Activated B cell treated with CpG ODN at 0.5 μM for 24 hours (primary cell): Measurements from ENCODE around the gene WWOX. TPM values are rescaled to one million over a fixed set of nuclear protein-coding genes. Genes with fewer than 3 reads are reported as not detected.

Experiments used
- ATAC-seq: fragments of 200-7000 bp; cut with Tn5 transposase; one replicate; pipeline ENCODE4 v1.10.0; 2021; ENCODE audit warnings: low read depth, mild to moderate bottlenecking, moderate library complexity
- CTCF ChIA-PET: fragments of 350-600 bp; sonication (Branson Sonifier 250); formaldehyde crosslinking; loops from one replicate; lab custom pipeline; 2021; ENCODE audit warnings: antibody characterized with exemption; lab: Charles Lee
- POLR2A ChIA-PET: fragments of 350-600 bp; sonication (Branson Sonifier 250); formaldehyde crosslinking; loops from one replicate; lab custom pipeline; 2021; ENCODE audit warnings: antibody characterized with exemption; lab: Charles Lee
- DNase-seq: peaks from one replicate; pipeline ENCODE4 v3.0.0; 2022
- H3K27ac Mint-ChIP-seq: one replicate; pipeline ENCODE4 v1.8.0; 2020; ENCODE audit warnings: mixed read lengths
- H3K27me3 Mint-ChIP-seq: one replicate; pipeline ENCODE4 v1.8.0; 2021; ENCODE audit warnings: mixed read lengths
- H3K36me3 Mint-ChIP-seq: one replicate; pipeline ENCODE4 v1.8.0; 2021; ENCODE audit warnings: low read depth, mixed read lengths
- H3K4me1 Mint-ChIP-seq: one replicate; pipeline ENCODE4 v1.8.0; 2021; ENCODE audit warnings: mixed read lengths
- H3K4me3 Mint-ChIP-seq: one replicate; pipeline ENCODE4 v1.8.0; 2020; ENCODE audit warnings: mild to moderate bottlenecking, mixed read lengths
- H3K9me3 Mint-ChIP-seq: one replicate; pipeline ENCODE4 v1.8.0; 2020; ENCODE audit warnings: mixed read lengths
- intact Hi-C: fragments of 100-400 bp; cut with micrococcal nuclease; formaldehyde crosslinking; loops from one replicate; pipeline ENCODE4 v1.15.1; 2024
- total RNA-seq: library from RNA; stranded (reverse); gene quantifications from 2 replicates; pipeline ENCODE4 v1.2.3, GENCODE V29; 2022
- TF ChIP-seq, protein P1 (sequence below): fragments of 200-600 bp; IDR thresholded peaks from one replicate; pipeline ENCODE4 v1.8.0; 2022; ENCODE audit warnings: antibody characterized with exemption, mild to moderate bottlenecking

Gene WWOX
- total RNA-seq, 1 donor from 2014 or later: 22.6 TPM

DNA sequence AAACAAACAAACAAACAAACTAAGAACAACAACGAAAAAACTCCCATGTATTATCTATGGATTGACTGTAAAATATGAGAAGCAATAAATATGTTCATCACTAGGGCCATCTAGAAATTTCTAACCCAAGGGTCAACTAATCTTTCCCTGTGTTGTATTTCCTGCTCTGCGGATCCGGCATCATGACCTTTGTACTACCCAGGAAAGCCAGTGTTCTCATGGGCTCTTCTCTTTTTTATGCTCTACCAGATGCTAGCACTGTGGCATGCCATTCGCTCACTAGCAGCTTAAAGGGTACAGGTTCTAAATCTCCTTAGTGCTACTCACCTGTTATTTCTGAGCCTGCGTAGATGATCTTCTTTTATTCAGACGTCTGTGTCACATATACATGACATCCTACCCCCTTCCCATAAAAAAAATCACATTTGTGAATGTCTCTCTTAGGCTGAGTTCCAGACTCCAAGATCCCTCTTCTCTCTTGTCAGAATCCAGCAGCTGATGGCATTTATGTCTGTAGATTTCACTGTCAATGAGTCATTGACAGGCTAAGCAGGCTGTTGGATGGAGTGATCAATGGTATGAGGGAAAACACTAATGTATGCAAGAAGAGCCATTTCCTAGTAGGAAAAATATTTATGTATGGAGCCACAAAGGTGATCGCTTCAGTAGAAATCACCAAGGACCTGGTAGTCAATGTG lies 100.0 kb downstream of the WWOX start:
- TF ChIP-seq, protein P1, sequence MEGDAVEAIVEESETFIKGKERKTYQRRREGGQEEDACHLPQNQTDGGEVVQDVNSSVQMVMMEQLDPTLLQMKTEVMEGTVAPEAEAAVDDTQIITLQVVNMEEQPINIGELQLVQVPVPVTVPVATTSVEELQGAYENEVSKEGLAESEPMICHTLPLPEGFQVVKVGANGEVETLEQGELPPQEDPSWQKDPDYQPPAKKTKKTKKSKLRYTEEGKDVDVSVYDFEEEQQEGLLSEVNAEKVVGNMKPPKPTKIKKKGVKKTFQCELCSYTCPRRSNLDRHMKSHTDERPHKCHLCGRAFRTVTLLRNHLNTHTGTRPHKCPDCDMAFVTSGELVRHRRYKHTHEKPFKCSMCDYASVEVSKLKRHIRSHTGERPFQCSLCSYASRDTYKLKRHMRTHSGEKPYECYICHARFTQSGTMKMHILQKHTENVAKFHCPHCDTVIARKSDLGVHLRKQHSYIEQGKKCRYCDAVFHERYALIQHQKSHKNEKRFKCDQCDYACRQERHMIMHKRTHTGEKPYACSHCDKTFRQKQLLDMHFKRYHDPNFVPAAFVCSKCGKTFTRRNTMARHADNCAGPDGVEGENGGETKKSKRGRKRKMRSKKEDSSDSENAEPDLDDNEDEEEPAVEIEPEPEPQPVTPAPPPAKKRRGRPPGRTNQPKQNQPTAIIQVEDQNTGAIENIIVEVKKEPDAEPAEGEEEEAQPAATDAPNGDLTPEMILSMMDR: no peak
- H3K4me3 Mint-ChIP-seq: no peak overlapping the region
- ATAC-seq (no peak), DNase-seq (no peak)
- no peak overlapping the region for H3K27ac Mint-ChIP-seq
- CTCF ChIA-PET: no interaction called here
- H3K4me1 Mint-ChIP-seq: peaks cover 14% of the 10 kb centered on the region
- H3K9me3 Mint-ChIP-seq: no peaks in the 10 kb centered on the region
- intact Hi-C loops: no loop called here
- POLR2A ChIA-PET: no interaction called here
- no peaks in the 10 kb centered on the region for H3K27me3 Mint-ChIP-seq
- no peaks in the 10 kb centered on the region for H3K36me3 Mint-ChIP-seq

DNA sequence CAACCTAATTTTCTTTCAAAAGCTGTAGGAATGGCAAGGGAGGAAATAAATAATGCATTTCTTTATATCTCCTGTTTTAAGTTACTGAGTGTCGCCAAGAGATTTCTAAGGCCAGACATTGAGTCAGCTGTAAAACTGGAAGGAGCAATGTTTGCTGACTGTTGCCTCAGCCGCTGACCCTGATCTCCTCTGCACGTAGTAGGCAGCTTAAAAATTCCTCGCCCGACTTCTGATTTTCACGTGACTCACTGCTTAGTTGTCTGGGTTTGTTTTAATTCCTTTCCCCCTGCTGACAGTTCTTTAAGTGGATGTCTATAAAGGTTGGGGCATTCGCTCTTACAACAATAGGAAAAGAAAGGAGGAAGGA lies 100.6 kb downstream of the WWOX start:
- ATAC-seq: no peak
- H3K36me3 Mint-ChIP-seq: no peaks in the 10 kb centered on the region
- H3K27me3 Mint-ChIP-seq: no peaks in the 10 kb centered on the region
- TF ChIP-seq, protein P1: no peak
- intact Hi-C loops: no loop called here
- H3K4me1 Mint-ChIP-seq: peaks cover 12% of the 10 kb centered on the region
- no peaks in the 10 kb centered on the region for H3K9me3 Mint-ChIP-seq
- no peak overlapping the region for H3K4me3 Mint-ChIP-seq
- DNase-seq: no peak
- POLR2A ChIA-PET: no interaction called here
- CTCF ChIA-PET: no interaction called here
- H3K27ac Mint-ChIP-seq: no peak overlapping the region

DNA sequence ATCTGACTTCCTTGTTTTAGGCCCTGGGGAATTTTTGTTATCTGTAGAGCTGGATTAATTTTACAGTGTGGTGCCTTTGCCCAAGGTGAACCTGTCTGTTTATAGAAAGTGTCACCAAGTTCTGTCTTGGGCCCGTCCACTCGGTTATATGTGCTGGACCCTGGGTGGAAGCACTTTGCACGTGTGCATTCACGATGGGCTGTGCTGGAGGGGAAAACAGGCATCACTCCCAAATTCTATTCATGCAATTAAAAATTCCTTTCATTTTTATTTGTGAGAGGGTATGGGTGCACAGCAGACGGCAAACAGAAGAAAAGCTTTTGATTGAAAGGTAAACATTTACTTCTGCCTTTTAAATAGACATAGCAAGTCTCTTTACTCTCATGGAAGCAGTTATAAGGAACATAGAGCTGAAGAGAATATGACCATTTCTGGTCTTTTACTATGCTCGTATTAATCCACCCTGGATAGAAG lies 101.2 kb downstream of the WWOX start:
- H3K36me3 Mint-ChIP-seq: no peaks in the 10 kb centered on the region
- no peak for DNase-seq
- H3K9me3 Mint-ChIP-seq: peaks cover 2% of the 10 kb centered on the region
- intact Hi-C loops: no loop called here
- peaks cover 8% of the 10 kb centered on the region for H3K4me1 Mint-ChIP-seq
- ChIA-PET CTCF (no interaction called here), POLR2A (no interaction called here)
- no peak overlapping the region for H3K4me3 Mint-ChIP-seq
- TF ChIP-seq, protein P1: no peak
- ATAC-seq: no peak
- H3K27ac Mint-ChIP-seq: no peak overlapping the region
- no peaks in the 10 kb centered on the region for H3K27me3 Mint-ChIP-seq

DNA sequence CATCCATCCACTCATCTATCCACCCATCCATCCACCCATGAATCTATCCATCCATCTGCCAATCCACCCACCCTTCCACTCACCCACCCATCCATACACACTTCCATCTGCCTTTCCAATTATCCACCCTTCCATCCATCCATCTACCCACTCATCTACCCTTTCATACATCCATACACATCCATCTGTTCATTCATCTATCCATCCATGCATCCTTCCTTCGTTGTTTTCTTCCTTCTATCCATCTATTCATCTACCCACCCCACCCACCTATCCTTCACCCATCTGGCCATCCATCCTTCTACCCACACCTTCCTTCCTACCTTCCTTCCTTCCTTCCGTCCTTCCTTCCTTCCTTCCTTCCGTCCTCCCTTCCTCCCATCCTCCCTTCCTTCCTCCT lies 106.1 kb downstream of the WWOX start:
- H3K4me3 Mint-ChIP-seq: no peak overlapping the region
- CTCF ChIA-PET: no interaction called here

DNA sequence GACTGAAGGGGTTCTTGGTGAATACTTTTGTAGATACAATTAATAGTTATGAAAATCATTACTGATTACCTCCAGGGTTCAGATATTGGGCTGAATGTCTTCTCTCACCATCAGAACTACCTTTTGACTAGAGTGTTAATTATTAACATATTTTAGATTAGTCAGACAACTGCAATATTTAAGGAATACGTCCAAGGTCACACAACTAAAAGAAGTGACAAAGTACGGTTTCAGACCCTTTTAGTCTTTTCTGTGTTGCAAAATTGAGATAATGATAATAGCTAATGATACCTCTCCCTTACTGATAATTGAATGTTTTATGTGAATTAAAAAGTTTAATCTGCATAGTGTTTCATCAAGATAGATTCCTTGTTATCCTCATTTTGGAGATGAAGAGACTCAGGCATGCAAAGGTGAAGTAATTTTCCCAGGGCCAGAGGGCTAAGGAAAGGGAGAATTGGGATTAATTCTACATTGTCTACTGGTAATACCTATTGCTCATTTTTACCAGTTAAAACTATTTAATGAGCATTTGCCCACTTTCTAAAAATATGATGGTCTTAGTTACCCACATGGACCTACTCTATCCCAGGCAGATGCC lies 107.3 kb downstream of the WWOX start:
- Mint-ChIP-seq H3K36me3 (no peaks in the 10 kb centered on the region), H3K9me3 (peaks cover 2% of the 10 kb centered on the region), H3K27me3 (no peaks in the 10 kb centered on the region), H3K4me1 (no peaks in the 10 kb centered on the region), H3K4me3 (no peak overlapping the region), H3K27ac (no peak overlapping the region)
- ATAC-seq (no peak), DNase-seq (no peak)
- ChIA-PET POLR2A (no interaction called here), CTCF (no interaction called here)
- intact Hi-C loops: no loop called here
- TF ChIP-seq, protein P1: no peak

More for the DNA sequence above, 106.1 kb downstream of the WWOX start:
- intact Hi-C loops: no loop called here
- Mint-ChIP-seq H3K9me3 (peaks cover 2% of the 10 kb centered on the region), H3K27ac (no peak overlapping the region), H3K36me3 (no peaks in the 10 kb centered on the region), H3K27me3 (no peaks in the 10 kb centered on the region), H3K4me1 (no peaks in the 10 kb centered on the region)
- POLR2A ChIA-PET: no interaction called here
- TF ChIP-seq, protein P1: no peak
- no peak for ATAC-seq
- no peak for DNase-seq
